Activated T-cell treated with anti-CD3 and anti-CD28 coated beads, Interleukin-2, amount 50 U/mL, for 4 hours (primary cell): ENCODE measurements around the gene BACH2. TPM values are rescaled to one million over a fixed set of nuclear protein-coding genes. Genes with fewer than 3 reads are reported as not detected.
A peak's percentile ranks its signal among the peaks of the same experiment; 100 is the strongest.
"Not testable (repeated sequence)": the region's sequence is repeated elsewhere in the genome, so short reads cannot be mapped to it uniquely, and the experiment has no call there.

ENCODE experiments used
- ATAC-seq, 2 donors: fragments of 200-7000 bp; cut with Tn5 transposase; one replicate each; pipeline ENCODE4 v1.10.0; 2021
- DNase-seq: peaks from one replicate; pipeline ENCODE4 v3.0.0-alpha.2; 2020
- H3K27me3 Mint-ChIP-seq: one replicate; pipeline ENCODE4 v1.8.0; 2021; ENCODE audit warnings: low read depth, mixed read lengths
- H3K36me3 Mint-ChIP-seq: one replicate; pipeline ENCODE4 v1.8.0; 2022; ENCODE audit warnings: mixed read lengths; ENCODE audit not compliant: insufficient read depth
- H3K4me1 Mint-ChIP-seq: one replicate; pipeline ENCODE4 v1.8.0; 2021; ENCODE audit warnings: low read depth, mixed read lengths
- H3K4me3 Mint-ChIP-seq: one replicate; pipeline ENCODE4 v1.8.0; 2021; ENCODE audit warnings: mild to moderate bottlenecking, moderate library complexity, mixed read lengths
- H3K9me3 Mint-ChIP-seq: one replicate; pipeline ENCODE4 v1.8.0; 2021; ENCODE audit warnings: mixed read lengths
- total RNA-seq, 3 donors: library from RNA; stranded (reverse); gene quantifications; one replicate each; pipeline ENCODE4 v1.2.1, GENCODE V29; 2021

The BACH2 gene
- total RNA-seq, 3 donors from 2014 or later, result 96.5 to 118 (median 111) TPM

- Mint-ChIP-seq H3K4me1 (peaks cover 59% of the 10 kb centered on the region), H3K9me3 (no peaks in the 10 kb centered on the region), H3K27me3 (no peaks in the 10 kb centered on the region), H3K4me3 (no peak overlapping the region), H3K36me3 (peaks cover 43% of the 10 kb centered on the region)
- ATAC-seq (peak; percentile 43 to 46), DNase-seq (no peak)
Observed at GRCh38 chr6:90049295-90049694, 247.3 kb downstream of the BACH2 start.

GRCh38 chr6:90048206-90048967, 248.3 kb downstream of the BACH2 start:
- ATAC-seq (peak; percentile 67 to 75), DNase-seq (no peak)
- H3K9me3 Mint-ChIP-seq, result no peaks in the 10 kb centered on the region
- H3K4me3 Mint-ChIP-seq, result no peak overlapping the region
- peaks cover 35% of the 10 kb centered on the region for H3K36me3 Mint-ChIP-seq
- H3K27me3 Mint-ChIP-seq, result no peaks in the 10 kb centered on the region
- peaks cover 53% of the 10 kb centered on the region for H3K4me1 Mint-ChIP-seq

GRCh38 chr6:90045535-90045934, 251.1 kb downstream of the BACH2 start:
- H3K9me3 Mint-ChIP-seq, result no peaks in the 10 kb centered on the region
- H3K4me3 Mint-ChIP-seq, result no peak overlapping the region
- peaks cover 33% of the 10 kb centered on the region for H3K36me3 Mint-ChIP-seq
- H3K4me1 Mint-ChIP-seq, result peaks cover 44% of the 10 kb centered on the region
- DNase-seq, result no peak
- H3K27me3 Mint-ChIP-seq, result no peaks in the 10 kb centered on the region
- no peak for ATAC-seq

GRCh38 chr6:90044833-90045381, 251.7 kb downstream of the BACH2 start:
- DNase-seq (no peak), ATAC-seq (peak; percentile 46 to 63)
- Mint-ChIP-seq H3K36me3 (peaks cover 32% of the 10 kb centered on the region), H3K27me3 (no peaks in the 10 kb centered on the region), H3K4me3 (no peak overlapping the region), H3K9me3 (no peaks in the 10 kb centered on the region), H3K4me1 (peaks cover 41% of the 10 kb centered on the region)

- Mint-ChIP-seq H3K27me3 (no peaks in the 10 kb centered on the region), H3K4me1 (peaks cover 37% of the 10 kb centered on the region), H3K36me3 (peaks cover 35% of the 10 kb centered on the region), H3K4me3 (no peak overlapping the region), H3K9me3 (no peaks in the 10 kb centered on the region)
- ATAC-seq (no peak), DNase-seq (no peak)
Observed at GRCh38 chr6:90044182-90044832, 252.3 kb downstream of the BACH2 start.

- ATAC-seq (no peak), DNase-seq (no peak)
- Mint-ChIP-seq H3K4me3 (no peak overlapping the region), H3K4me1 (peaks cover 25% of the 10 kb centered on the region), H3K36me3 (peaks cover 32% of the 10 kb centered on the region), H3K9me3 (no peaks in the 10 kb centered on the region), H3K27me3 (no peaks in the 10 kb centered on the region)
Observed at GRCh38 chr6:90040931-90041330, 255.7 kb downstream of the BACH2 start.

GRCh38 chr6:90039911-90040310, 256.7 kb downstream of the BACH2 start:
- H3K4me1 Mint-ChIP-seq, result peaks cover 32% of the 10 kb centered on the region
- H3K9me3 Mint-ChIP-seq, result no peaks in the 10 kb centered on the region
- peaks cover 33% of the 10 kb centered on the region for H3K36me3 Mint-ChIP-seq
- no peak overlapping the region for H3K4me3 Mint-ChIP-seq
- DNase-seq (no peak), ATAC-seq (no peak)
- H3K27me3 Mint-ChIP-seq, result no peaks in the 10 kb centered on the region

- H3K9me3 Mint-ChIP-seq, result no peaks in the 10 kb centered on the region
- no peaks in the 10 kb centered on the region for H3K27me3 Mint-ChIP-seq
- peaks cover 36% of the 10 kb centered on the region for H3K4me1 Mint-ChIP-seq
- ATAC-seq (no peak), DNase-seq (no peak)
- H3K4me3 Mint-ChIP-seq, result no peak overlapping the region
- peaks cover 33% of the 10 kb centered on the region for H3K36me3 Mint-ChIP-seq
Observed at GRCh38 chr6:90038961-90039653, 257.5 kb downstream of the BACH2 start.

GRCh38 chr6:90036963-90037362, 259.7 kb downstream of the BACH2 start:
- no peak overlapping the region for H3K4me3 Mint-ChIP-seq
- no peaks in the 10 kb centered on the region for H3K27me3 Mint-ChIP-seq
- no peak for ATAC-seq
- peaks cover 44% of the 10 kb centered on the region for H3K36me3 Mint-ChIP-seq
- no peaks in the 10 kb centered on the region for H3K9me3 Mint-ChIP-seq
- DNase-seq, result no peak
- peaks cover 42% of the 10 kb centered on the region for H3K4me1 Mint-ChIP-seq

GRCh38 chr6:90035047-90035723, 261.5 kb downstream of the BACH2 start:
- H3K4me3 Mint-ChIP-seq, result no peak overlapping the region
- ATAC-seq (no peak), DNase-seq (no peak)
- peaks cover 52% of the 10 kb centered on the region for H3K4me1 Mint-ChIP-seq
- no peaks in the 10 kb centered on the region for H3K27me3 Mint-ChIP-seq
- peaks cover 42% of the 10 kb centered on the region for H3K36me3 Mint-ChIP-seq
- H3K9me3 Mint-ChIP-seq, result no peaks in the 10 kb centered on the region

GRCh38 chr6:90033746-90034271, 262.8 kb downstream of the BACH2 start:
- H3K9me3 Mint-ChIP-seq, result no peaks in the 10 kb centered on the region
- H3K4me1 Mint-ChIP-seq, result peaks cover 61% of the 10 kb centered on the region
- H3K36me3 Mint-ChIP-seq, result peaks cover 41% of the 10 kb centered on the region
- ATAC-seq (no peak), DNase-seq (no peak)
- H3K27me3 Mint-ChIP-seq, result no peaks in the 10 kb centered on the region
- H3K4me3 Mint-ChIP-seq, result no peak overlapping the region

GRCh38 chr6:90032489-90033212, 264.0 kb downstream of the BACH2 start:
- H3K9me3 Mint-ChIP-seq, DNase-seq, H3K27me3 Mint-ChIP-seq, ATAC-seq, H3K4me3 Mint-ChIP-seq: not testable (repeated sequence)
- peaks cover 47% of the 10 kb centered on the region for H3K36me3 Mint-ChIP-seq
- peaks cover 70% of the 10 kb centered on the region for H3K4me1 Mint-ChIP-seq

GRCh38 chr6:90028995-90029635, 267.5 kb downstream of the BACH2 start:
- peak overlapping the region; percentile 14 for H3K4me3 Mint-ChIP-seq
- peaks cover 73% of the 10 kb centered on the region for H3K4me1 Mint-ChIP-seq
- DNase-seq (no peak), ATAC-seq (no peak)
- H3K36me3 Mint-ChIP-seq, result peaks cover 55% of the 10 kb centered on the region
- H3K9me3 Mint-ChIP-seq, result peaks cover 3% of the 10 kb centered on the region
- H3K27me3 Mint-ChIP-seq, result no peaks in the 10 kb centered on the region
